ENCODE measurements around the gene USP19.

- no peak for TF ChIP-seq CTCF (IDR thresholded peaks at IDR 0.05)
- TF ChIP-seq POLR2A (IDR thresholded peaks at IDR 0.05), result no peak
These were observed 39.2 kb downstream of the USP19 start for GRCh38 chr3:49081429-49081828.
